NCI-H1105 treated with DMSO at 0.1 percent for 48 hours (cell line): ENCODE results near the gene METTL1.
A peak's percentile ranks its signal among the peaks of the same experiment; 100 is the strongest.
"Not testable (repeated sequence)": the region's sequence is repeated elsewhere in the genome, so short reads cannot be mapped to it uniquely, and the experiment has no call there.

Experiments used
- DNase-seq: peaks from one replicate; lab custom pipeline; 2025; lab: John Stamatoyannopoulos, UW

The METTL1 gene

DNA sequence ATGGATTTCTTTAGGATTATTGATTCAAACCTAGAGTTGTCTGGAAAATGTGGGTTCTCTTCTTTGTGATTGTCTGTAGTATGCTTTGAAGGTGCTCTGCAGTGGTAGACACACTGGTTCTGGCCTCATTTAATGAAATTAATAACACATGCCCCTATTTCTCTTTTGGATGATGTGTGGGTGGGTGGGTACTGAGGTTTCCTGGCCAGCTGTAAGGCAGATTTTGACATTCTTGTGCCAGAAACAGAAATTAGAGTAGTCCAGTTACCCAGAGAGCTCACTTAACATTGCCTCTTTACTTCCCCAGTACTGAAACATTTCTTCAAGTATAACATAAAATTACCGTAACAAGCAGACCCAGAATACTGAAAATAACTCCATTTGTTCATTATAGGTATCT, 25.1 kb upstream of the METTL1 start:
- no peak for DNase-seq

DNA sequence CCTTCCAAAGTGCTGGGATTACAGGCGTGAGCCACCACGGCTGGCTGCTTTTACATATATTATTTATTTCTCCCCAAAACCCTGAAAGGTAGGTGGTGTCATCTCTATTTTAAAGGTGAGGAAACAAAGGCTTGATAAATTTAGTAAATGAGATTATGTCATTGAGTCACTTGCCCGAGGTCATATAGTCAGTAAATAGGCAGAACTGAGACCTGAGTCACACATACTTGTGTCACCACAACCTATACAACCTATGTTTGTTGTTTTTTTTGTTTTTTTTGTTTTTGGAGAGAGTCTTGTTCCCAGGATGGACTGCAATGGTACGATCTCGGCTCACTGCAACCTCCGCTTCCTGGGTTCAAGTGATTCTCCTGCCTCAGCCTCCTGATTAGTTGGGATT, 23.4 kb upstream of the METTL1 start:
- DNase-seq = no peak

DNA sequence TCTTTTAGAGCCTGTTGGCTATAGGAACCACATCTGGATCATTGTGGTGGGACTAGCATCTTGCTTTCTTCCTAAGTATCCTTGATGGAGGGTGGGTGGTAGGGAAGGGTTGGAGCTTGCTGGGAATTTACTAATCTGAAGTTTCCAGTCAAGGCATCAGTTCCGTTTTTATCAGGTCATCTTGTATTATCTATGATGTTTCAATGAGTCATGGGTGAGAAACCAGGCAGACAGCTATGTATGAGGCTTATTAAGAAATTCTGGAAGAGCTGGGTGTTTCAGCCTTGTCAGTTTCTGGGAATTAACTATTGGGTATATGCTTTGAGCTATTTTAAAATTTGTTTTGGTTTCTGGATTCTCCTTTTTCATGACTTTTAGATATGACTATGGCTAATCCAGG, 22.0 kb upstream of the METTL1 start:
- DNase-seq = no peak

DNA sequence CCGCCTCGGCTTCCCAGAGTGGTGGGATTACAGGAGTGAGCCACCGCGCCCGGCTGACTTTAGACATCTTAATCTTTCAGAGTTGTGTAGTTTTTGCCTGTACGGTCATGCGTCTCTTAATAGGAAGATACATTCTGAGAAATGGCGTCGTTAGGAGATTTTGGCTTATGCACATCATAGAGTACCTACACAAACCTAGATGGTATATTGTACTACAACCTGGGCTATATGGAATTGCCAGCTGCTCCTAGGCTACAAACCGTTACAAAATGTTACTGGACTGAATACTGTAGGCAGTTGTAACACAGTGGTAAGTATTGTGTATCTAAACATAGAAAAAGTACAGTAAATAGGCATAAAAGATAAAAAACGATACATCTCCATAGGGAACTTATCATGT, 12.0 kb upstream of the METTL1 start:
- DNase-seq = no peak

DNA sequence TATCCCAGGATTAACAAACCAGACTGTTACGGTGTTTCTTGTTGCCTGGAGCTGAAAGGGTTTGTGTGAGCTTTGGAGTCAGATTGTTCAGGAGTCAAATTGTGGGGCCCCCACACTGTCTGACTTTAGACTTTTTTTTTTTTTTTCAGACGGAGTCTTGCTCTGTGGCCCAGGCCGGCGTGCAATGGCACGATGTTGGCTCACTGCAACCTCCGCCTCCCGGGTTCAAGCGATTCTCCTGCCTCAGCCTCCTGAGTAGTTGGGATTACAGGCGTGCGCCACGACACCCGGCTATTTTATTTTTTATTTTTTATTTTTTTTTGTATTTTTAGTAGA, 11.5 kb upstream of the METTL1 start:
- DNase-seq = no peak

DNA sequence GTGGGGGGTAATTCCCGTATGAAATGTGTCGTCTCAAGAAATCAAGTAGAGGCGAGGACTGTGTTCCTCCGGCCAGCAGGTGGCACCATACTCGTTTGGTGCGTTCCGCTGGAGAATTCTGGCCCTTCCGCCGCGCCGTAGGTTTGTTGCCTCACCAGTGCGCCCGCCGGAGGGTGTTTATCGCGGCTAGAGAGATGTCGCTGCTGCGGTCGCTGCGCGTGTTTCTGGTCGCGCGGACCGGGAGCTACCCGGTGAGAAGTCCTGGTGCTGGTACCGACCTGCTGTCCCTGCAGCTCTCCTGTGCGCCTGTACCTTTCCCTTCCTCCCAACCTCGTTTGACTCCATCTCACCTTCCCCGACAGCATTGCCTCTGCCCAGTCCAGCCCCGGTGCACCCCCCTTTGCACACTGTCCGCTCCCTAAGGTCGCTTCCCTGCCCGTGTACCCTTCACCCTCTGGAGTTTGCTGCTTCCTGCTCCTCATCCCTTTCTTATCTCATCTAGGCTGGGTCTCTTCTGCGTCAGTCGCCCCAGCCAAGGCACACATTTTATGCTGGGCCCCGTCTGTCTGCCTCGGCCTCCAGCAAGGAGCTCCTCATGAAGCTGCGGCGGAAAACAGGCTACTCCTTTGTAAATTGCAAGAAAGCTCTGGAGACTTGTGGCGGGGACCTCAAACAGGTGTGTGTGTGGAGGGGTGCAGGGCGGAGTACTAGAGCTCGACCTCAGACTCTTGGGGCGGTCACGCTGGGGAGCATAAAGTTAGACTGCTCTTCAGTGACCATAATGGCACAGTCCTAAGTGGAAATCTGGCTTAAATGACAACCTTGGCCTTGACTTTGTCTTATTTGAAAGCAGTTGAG, 10.9 kb upstream of the METTL1 start, which contains the start of gene TSFM:
Gene TSFM, plus strand, starts transcription at position 180 of the 858 bp plus-strand sequence. Its CDS starts 15 bp downstream, at position 195.
- DNase-seq = peak; percentile 73

DNA sequence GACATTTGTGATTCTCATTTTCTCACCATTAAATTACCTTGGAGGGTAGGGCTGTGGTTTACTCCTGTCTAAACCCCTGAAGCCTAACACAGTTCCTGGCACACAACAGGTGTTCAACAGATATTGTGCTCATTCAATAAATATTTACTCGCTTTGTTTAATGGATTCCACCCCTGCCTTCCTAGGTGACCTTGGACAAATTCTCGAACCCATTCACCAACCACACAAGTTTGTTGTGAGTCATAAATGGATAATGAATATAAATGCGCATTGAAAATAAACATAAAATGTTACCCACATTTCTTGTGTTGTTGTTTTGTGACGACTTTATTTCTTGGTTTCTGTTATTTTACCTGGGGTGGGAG, 10.3 kb upstream of the METTL1 start:
- DNase-seq = no peak

DNA sequence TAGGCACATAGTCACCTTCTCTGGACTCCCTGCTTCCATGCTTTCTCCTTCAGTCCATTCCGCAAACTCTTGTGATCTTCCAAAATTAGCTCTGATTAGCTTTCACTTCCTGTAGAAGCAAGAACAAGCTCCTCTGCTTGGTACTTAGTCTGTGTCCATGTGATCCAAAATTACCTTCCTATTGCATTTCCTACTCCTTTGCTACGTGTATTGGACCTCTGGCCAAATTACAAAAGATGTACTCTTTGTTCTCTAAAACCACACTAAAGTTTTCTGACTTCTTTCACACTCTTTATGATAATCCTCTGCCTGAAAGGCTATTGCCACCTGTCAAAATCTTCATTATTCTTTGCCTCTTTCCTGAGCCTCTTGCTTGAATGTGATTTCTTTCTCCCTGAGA, 9.9 kb upstream of the METTL1 start:
- no peak for DNase-seq

DNA sequence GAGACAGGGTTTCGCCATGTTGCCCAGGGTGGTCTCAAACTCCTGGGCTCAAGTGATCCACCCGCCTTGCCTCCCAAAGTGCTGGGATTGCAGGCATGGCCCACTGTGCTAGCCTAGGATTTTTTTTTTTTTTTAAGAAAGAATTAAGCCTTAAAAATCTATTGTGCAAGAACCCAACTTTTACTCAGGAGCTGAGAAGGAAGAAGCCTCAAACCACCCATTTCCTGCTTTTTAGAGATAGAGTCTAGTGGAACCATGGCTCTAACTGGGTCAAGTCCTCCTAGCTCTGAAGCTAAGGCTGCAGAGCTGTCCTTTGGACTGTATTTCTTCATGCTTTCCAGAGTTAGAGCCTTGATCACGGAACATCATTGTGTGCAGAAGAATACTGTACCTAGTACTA, 9.3 kb upstream of the METTL1 start:
- DNase-seq = no peak

DNA sequence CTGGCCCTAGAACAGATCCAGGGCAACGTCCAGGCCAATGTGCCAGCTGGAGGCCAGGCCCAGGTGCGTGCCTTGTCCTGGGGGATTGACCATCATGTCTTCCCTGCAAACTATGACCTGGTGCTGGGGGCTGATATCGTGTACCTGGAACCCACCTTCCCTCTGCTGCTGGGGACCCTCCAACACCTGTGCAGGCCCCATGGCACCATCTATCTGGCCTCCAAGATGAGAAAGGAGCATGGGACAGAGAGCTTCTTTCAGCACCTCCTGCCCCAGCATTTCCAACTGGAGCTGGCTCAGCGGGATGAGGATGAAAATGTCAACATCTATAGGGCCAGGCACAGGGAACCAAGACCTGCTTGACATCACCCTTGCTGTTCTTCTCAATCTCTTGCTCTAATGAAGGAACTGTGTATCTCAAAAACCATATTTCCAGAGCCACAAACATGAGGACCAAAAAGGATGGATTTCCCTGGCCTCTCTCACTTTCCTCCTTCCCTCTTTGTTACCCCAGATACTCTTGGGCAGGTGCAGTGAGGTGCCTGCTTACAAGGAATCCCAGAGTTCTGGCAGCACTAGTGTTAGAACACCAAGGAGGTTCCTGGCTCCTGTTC, 8.5 kb upstream of the METTL1 start:
- DNase-seq = no peak

DNA sequence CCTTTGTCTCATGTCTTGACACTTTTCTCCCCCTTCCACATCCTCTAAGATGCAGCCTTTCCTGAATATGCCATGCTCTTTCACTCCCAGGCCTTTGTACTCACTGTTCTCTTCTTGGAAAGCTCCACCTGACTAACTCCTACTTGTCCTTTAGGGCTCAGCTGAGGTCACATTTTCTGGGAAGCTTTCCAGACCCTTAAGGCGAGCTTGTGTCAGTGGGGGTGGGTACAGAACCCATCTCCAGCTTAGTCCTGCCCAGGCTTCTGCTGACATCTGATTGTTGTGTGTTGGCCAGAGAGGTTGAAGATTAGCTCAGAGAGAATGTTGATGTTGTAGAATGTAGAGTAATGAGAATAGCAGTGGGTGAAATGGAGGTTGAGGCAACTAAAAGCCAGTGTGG, 7.8 kb upstream of the METTL1 start:
- no peak for DNase-seq

DNA sequence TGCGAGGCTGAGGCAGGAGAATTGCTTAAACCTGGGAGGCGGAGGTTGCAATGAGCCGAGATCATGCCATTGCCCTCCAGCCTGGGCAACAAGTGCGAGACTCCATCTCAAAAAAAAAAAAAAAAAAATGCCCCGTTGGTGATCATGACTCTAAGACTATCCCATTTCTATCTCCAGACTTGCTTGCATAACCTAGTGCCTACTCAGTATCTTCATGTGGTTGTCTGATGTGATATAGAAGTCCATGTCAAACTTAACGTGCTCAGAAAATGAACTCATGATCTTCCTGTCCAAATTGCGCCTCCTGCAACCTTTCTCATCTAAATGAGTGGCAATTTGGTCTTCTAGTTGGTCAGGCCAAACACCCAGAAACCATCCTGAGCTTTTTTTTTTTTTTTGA, 6.0 kb upstream of the METTL1 start:
- no peak for DNase-seq

DNA sequence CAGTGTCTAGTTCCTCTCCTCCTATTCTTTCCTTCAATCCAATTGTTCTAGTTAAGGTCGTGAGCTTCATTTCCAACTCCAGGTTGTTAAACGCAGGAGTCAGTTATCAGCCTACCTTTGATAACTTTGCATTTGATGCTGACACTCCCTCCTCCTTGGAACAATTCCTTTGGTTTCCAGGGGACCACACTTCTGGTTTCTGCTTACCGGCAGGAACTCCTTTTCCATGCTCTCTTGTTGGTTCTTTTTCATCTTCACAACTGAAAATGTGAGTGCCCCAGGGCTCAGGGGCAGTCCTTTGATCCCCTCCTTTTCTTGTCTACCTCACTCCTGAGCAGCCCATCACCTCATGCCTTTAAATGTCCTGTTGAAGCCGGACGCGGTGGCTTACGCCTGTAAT, 5.5 kb upstream of the METTL1 start:
- DNase-seq = no peak

DNA sequence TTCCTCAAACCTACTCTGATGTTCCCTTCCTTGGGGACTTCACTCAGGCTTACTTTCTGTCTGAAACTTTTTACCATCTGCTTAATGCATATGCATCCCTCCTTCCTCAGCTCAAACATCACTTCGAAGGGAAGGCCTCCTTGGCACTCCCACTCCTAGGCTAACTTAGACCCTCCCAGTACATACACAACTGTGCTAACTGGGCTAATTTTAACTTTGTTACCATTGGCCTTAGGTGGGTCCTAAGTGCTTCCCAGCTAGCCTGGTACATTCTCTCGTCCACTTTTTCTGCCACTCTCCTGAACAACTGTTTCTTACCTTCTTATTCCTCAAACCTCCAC, 4.3 kb upstream of the METTL1 start:
- DNase-seq = no peak

DNA sequence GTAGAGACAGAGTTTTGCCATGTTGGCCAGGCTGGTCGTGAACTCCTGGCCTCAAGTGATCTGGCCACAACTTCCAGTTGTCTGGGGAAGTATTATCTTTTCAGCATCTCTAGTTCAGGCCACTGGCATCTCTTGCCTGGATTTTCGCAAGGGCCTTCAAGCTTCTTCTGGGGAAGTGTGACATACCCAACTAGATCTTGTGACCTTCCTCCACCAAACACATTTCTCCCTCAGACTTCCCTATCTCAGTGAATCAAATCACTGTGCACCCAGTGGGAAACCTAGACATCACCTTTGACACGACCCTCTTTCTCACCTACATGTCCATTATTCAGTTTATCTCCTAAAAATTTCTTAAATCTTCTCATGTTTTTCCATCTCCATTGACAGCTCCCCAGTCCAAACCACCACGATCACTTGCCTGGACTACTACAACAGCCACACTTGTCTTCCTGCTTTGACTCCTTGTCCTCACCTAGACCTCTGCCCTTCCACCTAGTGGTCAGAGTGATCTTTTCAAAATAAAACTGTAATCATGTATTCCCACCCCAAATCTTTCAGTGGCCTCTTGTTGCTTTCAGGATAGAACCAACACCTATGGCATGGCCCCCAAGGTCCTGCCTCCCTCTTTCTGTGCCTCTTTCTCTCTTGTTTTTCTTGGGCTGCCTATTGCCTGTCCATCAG, 3.8 kb upstream of the METTL1 start:
- no peak for DNase-seq

DNA sequence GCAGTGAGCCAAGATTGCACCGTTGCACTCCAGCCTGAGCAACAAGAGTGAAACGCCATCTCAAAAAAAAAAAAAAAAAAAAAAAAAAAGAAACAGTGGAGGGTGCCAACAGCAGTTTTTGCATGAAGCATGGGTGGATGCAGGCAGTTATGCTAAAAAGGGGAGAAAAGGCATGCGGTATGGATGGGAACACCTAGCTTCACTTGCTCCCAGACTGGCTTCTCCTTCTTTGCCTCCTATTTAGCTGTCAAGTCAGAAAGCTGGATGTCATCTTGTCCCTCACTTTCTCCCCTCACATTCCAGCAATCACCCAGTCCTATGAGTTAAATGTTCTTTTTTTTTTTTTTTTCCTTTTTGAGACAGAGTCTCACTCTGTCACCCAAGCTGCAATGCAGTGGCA, 3.1 kb upstream of the METTL1 start:
- DNase-seq = no peak

DNA sequence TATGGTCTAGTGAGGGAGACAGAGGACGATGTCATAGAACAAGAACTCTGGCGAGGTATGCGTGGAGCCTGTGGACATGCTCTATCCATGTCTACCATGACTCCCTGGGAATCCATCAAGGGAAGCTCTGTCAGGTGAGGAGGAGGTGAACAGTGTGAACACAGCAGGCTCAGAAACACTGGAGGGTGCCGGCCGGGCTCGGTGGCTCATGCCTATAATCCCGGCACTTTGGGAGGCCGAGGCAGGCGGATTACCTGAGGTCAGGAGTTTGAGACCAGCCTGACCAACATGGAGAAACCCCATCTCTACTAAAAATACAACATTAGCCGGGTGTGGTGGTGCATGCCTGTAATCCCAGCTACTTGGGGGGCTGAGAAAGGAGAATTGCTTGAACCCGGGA, 2.7 kb upstream of the METTL1 start:
- DNase-seq = not testable (repeated sequence)

DNA sequence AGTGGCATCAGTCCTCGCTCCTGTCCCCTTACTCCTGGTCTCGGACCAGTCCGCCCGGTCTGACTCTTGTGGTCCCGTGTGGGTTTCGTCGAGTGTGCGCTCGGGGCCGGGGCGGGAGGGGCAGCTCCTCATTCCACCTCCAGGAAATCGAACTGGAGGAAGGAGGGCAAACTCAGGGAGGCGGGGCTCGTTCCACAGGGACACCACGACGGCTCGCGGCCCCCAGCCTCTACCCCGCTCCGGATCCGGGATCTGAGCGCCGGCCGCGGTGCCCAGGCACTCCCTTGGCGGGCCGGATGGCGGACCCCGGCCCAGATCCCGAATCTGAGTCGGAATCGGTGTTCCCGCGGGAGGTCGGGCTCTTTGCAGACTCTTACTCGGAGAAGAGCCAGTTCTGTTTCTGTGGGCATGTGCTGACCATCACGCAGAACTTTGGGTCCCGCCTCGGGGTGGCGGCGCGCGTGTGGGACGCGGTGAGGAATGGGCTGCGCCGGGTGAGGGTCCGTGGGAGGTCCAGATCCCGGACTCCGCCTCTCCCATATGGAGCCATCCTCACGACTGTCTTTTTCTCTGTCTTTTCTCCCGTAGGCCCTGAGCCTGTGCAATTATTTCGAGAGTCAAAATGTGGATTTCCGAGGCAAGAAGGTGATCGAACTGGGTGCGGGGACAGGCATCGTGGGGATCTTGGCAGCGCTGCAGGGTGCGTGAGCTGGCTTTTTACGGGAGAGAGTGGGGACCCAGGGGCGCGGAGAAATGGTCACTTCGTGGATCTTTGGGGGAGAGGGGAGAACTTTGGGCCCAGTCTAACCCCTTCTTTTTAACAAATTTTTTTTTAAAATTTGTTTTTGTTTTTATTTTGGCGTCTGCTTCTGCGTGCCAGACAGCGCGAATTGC, 771 bp upstream of the METTL1 start, which contains the start of gene EEF1AKMT3:
Gene EEF1AKMT3, plus strand, starts transcription at position 186 of the 894 bp plus-strand sequence. Its CDS starts 111 bp downstream, at position 297.
- no peak for DNase-seq

DNA sequence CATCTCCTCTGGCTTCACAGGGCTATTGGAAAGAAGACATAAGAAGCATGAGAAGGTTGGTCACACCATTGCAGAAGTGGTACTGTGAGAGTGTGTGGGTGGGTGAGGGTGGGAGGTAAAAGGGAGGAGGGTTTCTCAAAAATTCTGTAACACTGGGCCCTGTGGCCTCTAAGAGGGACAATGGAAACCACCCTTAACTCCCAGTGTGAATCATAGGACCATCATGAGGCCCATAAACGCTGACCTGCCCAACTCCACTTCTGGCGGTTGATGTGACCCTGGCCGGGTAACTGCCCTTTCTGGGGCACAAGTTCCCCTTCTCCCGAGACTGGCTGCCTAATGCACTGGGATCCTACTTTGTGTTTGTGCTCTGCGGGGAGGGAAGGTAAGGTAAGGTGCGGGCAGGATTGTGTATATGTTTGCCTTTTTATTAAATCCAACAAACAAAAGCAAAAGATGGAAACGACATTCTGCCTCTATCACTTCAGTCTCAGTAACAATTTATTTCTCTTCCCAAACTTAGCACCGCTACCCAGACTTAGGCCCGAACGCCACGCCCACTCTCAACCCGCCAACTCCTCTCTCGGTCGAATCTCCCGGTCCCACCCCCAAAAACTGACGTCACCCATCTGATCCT, 551 bp downstream of the METTL1 start:
- peak; percentile 71 for DNase-seq

DNA sequence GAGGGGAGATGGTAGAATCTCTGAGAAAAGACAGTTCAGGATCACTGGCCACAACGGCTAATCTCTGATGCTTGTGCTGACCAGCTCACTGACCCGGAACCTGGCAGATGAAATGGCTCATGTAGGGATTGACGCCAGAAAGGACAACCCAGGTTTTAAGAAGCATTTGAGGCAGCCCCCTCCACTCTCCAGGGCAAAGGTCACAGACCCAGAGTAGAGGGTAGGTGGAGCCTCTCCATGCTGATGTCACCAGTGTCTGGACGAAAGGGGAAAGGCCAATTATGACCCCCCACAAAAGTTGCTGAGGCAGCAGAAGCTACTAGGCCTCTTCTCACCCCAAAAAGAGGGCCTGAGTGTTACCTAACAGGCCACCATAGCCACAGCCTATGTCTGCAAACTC, 1.2 kb downstream of the METTL1 start:
- no peak for DNase-seq

DNA sequence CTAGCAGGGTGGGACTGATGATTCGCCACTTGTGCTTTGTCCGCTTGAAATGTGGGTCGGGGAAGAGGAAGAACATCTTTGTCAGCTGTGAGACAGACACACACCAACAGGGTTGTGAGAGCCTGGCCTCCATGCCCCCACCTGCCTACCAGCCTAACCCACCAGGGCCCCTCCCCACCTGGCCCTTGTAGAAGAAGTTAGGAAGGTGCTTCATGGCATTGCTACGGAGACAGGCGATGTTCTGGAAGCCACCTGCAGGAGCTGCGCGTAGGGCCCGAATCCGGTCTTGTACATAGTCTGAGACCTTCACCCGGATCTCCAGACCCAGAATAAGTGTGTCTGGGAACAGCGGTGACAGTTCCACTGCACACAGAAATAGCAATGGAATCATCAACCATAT, 2.3 kb downstream of the METTL1 start:
- DNase-seq = no peak

DNA sequence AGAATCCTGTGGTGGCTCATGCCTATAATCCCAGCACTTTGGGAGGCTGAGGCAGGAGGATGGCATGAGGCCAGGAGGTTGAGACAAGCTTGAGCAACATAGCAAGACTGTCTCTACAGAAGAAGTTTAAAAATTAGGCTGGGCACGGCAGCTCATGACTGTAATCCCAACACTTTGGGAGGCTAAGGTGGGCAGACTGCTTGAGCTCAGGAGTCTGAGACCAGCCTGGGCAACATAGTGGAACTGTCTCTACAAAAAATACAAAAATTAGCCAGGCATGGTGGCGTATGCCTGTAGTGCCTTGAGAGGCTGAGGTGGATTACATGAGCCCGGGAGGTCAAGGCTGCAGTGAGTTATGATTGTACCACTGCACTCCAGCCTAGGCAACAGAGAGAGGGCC, 4.0 kb downstream of the METTL1 start:
- no peak for DNase-seq
